OCI-LY1 (cell line): ENCODE results near the gene CRMP1.

Source experiments
- H2AFZ ChIP-seq: fragments of 200-600 bp; sonication (generic), shearing (Covaris generic); 2 replicates; pipeline ENCODE4 v1.6.0; 2014; ENCODE audit warnings: antibody characterized with exemption, mild to moderate bottlenecking, low read length
- H3F3A ChIP-seq: fragments of 200-600 bp; sonication (generic), shearing (Covaris generic); 2 replicates; pipeline ENCODE4 v1.6.0; 2014; ENCODE audit warnings: mild to moderate bottlenecking, antibody characterized with exemption, low read length, moderate library complexity; ENCODE audit not compliant: insufficient read depth
- H3K27ac ChIP-seq: fragments of 200-600 bp; sonication (generic); 2 replicates; pipeline ENCODE4 v1.5.1; 2014; ENCODE audit warnings: low read length, mixed run types, mild to moderate bottlenecking, low read depth; ENCODE audit not compliant: poor library complexity, severe bottlenecking
- H3K27me3 ChIP-seq: fragments of 200-600 bp; sonication (generic); 2 replicates; pipeline ENCODE4 v1.6.0; 2014; ENCODE audit warnings: antibody characterized with exemption, mild to moderate bottlenecking, low read length, moderate library complexity; ENCODE audit not compliant: insufficient read depth
- H3K36me3 ChIP-seq: fragments of 200-600 bp; sonication (generic); 2 replicates; pipeline ENCODE4 v1.6.1; 2014; ENCODE audit warnings: mild to moderate bottlenecking, antibody characterized with exemption, low read length, moderate library complexity, mixed read lengths; ENCODE audit not compliant: insufficient read depth
- H3K4me1 ChIP-seq: fragments of 200-600 bp; sonication (generic); 2 replicates; pipeline ENCODE4 v1.5.1; 2014; ENCODE audit warnings: mild to moderate bottlenecking, low read length, moderate library complexity; ENCODE audit not compliant: insufficient read depth, severe bottlenecking
- H3K4me2 ChIP-seq: fragments of 200-600 bp; sonication (generic), shearing (Covaris generic); 2 replicates; pipeline ENCODE4 v1.6.1; 2014; ENCODE audit warnings: low read length
- H3K4me3 ChIP-seq: fragments of 200-600 bp; sonication (generic); 2 replicates; pipeline ENCODE4 v1.5.1; 2014; ENCODE audit warnings: low read length, low read depth, mild to moderate bottlenecking, mixed read lengths; ENCODE audit not compliant: poor library complexity, severe bottlenecking
- H3K79me2 ChIP-seq: fragments of 200-600 bp; shearing (Covaris generic); 2 replicates; pipeline ENCODE4 v1.6.1; 2016; ENCODE audit warnings: mixed run types, low read length, mixed read lengths; ENCODE audit not compliant: insufficient read depth
- H3K9ac ChIP-seq: fragments of 200-600 bp; sonication (generic), shearing (Covaris generic); 2 replicates; pipeline ENCODE4 v1.6.1; 2014; ENCODE audit warnings: mild to moderate bottlenecking, low read length, mixed read lengths
- H3K9me2 ChIP-seq: fragments of 200-600 bp; sonication (generic), shearing (Covaris generic); 2 replicates; pipeline ENCODE4 v1.6.1; 2014; ENCODE audit warnings: low read depth, mild to moderate bottlenecking, low read length, mixed read lengths
- H3K9me3 ChIP-seq: fragments of 200-600 bp; shearing (Covaris generic); 2 replicates; pipeline ENCODE4 v1.6.1; 2014; ENCODE audit warnings: low read length, mixed read lengths
- H4K20me1 ChIP-seq: fragments of 200-600 bp; sonication (generic), shearing (Covaris generic); 2 replicates; pipeline ENCODE4 v1.6.0; 2016; ENCODE audit warnings: mild to moderate bottlenecking, low read length; ENCODE audit not compliant: insufficient read depth
- CTCF ChIP-seq: fragments of 200-600 bp; sonication (generic), shearing (Covaris generic); IDR thresholded peaks from 2 replicates; pipeline ENCODE4 v1.5.1; 2017; ENCODE audit warnings: mild to moderate bottlenecking, antibody characterized with exemption, low read length, moderate library complexity, mixed read lengths
- EZH2 ChIP-seq: fragments of 200-600 bp; sonication (generic), shearing (Covaris generic); IDR thresholded peaks from 2 replicates; pipeline ENCODE4 v1.8.0; 2017; ENCODE audit warnings: borderline replicate concordance, mixed run types, mild to moderate bottlenecking, antibody characterized with exemption, low read length, moderate library complexity, mixed read lengths

The CRMP1 gene

GRCh38 chr4:5822619-5823018 is 70.3 kb downstream of the CRMP1 start:
- peaks cover 4% of the 10 kb centered on the region; the same call in 1 of the 2 replicates for H3K36me3 ChIP-seq
- TF ChIP-seq CTCF, result no peak
- no peak for TF ChIP-seq EZH2

GRCh38 chr4:5821665-5822358 is 71.1 kb downstream of the CRMP1 start:
- Histone ChIP-seq H3K27me3 (no peaks in the 10 kb centered on the region), H3K36me3 (peaks cover 4% of the 10 kb centered on the region; the same call in 1 of the 2 replicates), H3K27ac (no peak overlapping the region), H2AFZ (no peak overlapping the region), H3K4me1 (no peaks in the 10 kb centered on the region), H3K4me2 (no peak overlapping the region), H3K9me3 (no peaks in the 10 kb centered on the region), H3K9ac (no peak overlapping the region), H4K20me1 (no peaks in the 10 kb centered on the region), H3K9me2 (no peaks in the 10 kb centered on the region), H3K79me2 (no peaks in the 10 kb centered on the region), H3F3A (no peaks in the 10 kb centered on the region), H3K4me3 (no peak overlapping the region)
- no peak for TF ChIP-seq EZH2
- peak; percentile 43; the same call in 1 of the 2 replicates for TF ChIP-seq CTCF

More at GRCh38 chr4:5822619-5823018, 70.3 kb downstream of the CRMP1 start:
- Histone ChIP-seq H2AFZ (no peak overlapping the region), H3K4me1 (no peaks in the 10 kb centered on the region), H3K4me2 (no peak overlapping the region), H3K27me3 (no peaks in the 10 kb centered on the region), H4K20me1 (no peaks in the 10 kb centered on the region), H3K9ac (no peak overlapping the region), H3K4me3 (no peak overlapping the region), H3K9me2 (no peaks in the 10 kb centered on the region), H3F3A (no peaks in the 10 kb centered on the region), H3K9me3 (no peaks in the 10 kb centered on the region), H3K79me2 (no peaks in the 10 kb centered on the region), H3K27ac (no peak overlapping the region)

GRCh38 chr4:5816851-5817375 is 76.0 kb downstream of the CRMP1 start:
- H3K4me1 ChIP-seq, result no peaks in the 10 kb centered on the region
- no peak for TF ChIP-seq EZH2
- H3K79me2 ChIP-seq, result no peaks in the 10 kb centered on the region
- no peak overlapping the region for H3K4me3 ChIP-seq
- no peaks in the 10 kb centered on the region for H3K9me2 ChIP-seq
- H3K27me3 ChIP-seq, result no peaks in the 10 kb centered on the region
- no peaks in the 10 kb centered on the region for H3K9me3 ChIP-seq
- peaks cover 4% of the 10 kb centered on the region; the same call in 1 of the 2 replicates for H3K36me3 ChIP-seq
- H3K4me2 ChIP-seq, result no peak overlapping the region
- H4K20me1 ChIP-seq, result no peaks in the 10 kb centered on the region
- H3F3A ChIP-seq, result no peaks in the 10 kb centered on the region
- H3K27ac ChIP-seq, result no peak overlapping the region
- no peak overlapping the region for H2AFZ ChIP-seq
- H3K9ac ChIP-seq, result no peak overlapping the region

GRCh38 chr4:5816101-5816500 is 76.8 kb downstream of the CRMP1 start:
- Histone ChIP-seq H3F3A (no peaks in the 10 kb centered on the region), H3K4me1 (no peaks in the 10 kb centered on the region), H4K20me1 (no peaks in the 10 kb centered on the region), H3K9me3 (no peaks in the 10 kb centered on the region), H3K27ac (no peak overlapping the region), H3K27me3 (no peaks in the 10 kb centered on the region), H3K36me3 (peaks cover 1% of the 10 kb centered on the region; the same call in 1 of the 2 replicates), H3K4me2 (no peak overlapping the region), H3K9me2 (no peaks in the 10 kb centered on the region), H3K9ac (no peak overlapping the region), H3K4me3 (no peak overlapping the region), H2AFZ (no peak overlapping the region), H3K79me2 (no peaks in the 10 kb centered on the region)
- no peak for TF ChIP-seq CTCF
- TF ChIP-seq EZH2, result no peak
